ENCODE results near the gene PHLDB2. TPM values are rescaled to one million over a fixed set of nuclear protein-coding genes. Genes with fewer than 3 reads are reported as not detected.

PHLDB2 gene
- total and polyA plus RNA-seq, 10 of the 15 experiments (the other 5 are each of a cell fraction or from before 2014, with no cell fraction given): 0.03 to 0.67 (median 0.40) TPM

- SMC1A ChIA-PET (ENCODE audit: uncharacterized antibody, unreplicated experiment): interaction anchor here (0.8 to 7.6 kb wide), 10 partner anchors 19 to 150 kb away, joined by 3 to 120 read pairs (median 6); no protein-coding TSS in a partner anchor
- RAD21 ChIA-PET (ENCODE audit: unreplicated experiment): interaction anchor here (0.9 to 6.8 kb wide), 10 partner anchors 18 to 146 kb away, joined by 3 to 43 read pairs (median 4); partner anchors contain the start of gene ABHD10
- WGBS (ENCODE audit: insufficient coverage, insufficient replicate concordance, low lambda C conversion rate, missing lambda C conversion rate): 28% methylated on average over 2 of the region's 2 CpGs
- no peak overlapping the region for H3K4me3 ChIP-seq
- DNase-seq (ENCODE audit: low read depth, low spot score): no peak
- no peaks in the 10 kb centered on the region for H3K79me2 ChIP-seq (ENCODE audit: control insufficient read depth, insufficient read depth, low read length)
- no peak overlapping the region for H3K9ac ChIP-seq (ENCODE audit: control insufficient read depth, insufficient read depth, low read length)
- H4K20me1 ChIP-seq (ENCODE audit: control insufficient read depth, insufficient read depth): no peaks in the 10 kb centered on the region
- H3K36me3 ChIP-seq (ENCODE audit: control insufficient read depth in 2 of 2, insufficient read depth in 2 of 2, low read length in 1 of 2): no peaks in the 10 kb centered on the region
- CTCF ChIA-PET: interaction anchor here (0.9 to 11.1 kb wide), 12 partner anchors 10 to 195 kb away, joined by 3 to 157 read pairs (median 5); partner anchors contain the start of gene ABHD10
- no peak overlapping the region for H3K27ac ChIP-seq (ENCODE audit: control insufficient read depth, insufficient read depth)
- no peak for ATAC-seq
- intact Hi-C loops (cut with micrococcal nuclease; ENCODE audit: unreplicated experiment): loop anchor here (5.0 kb wide), 1 partner anchor 197 kb away; no protein-coding TSS in a partner anchor
- in situ Hi-C loops (cut with MboI): no loop called here
- H3K9me3 ChIP-seq (replicated peaks; ENCODE audit: control insufficient read depth, insufficient read depth, low read length): no peaks in the 10 kb centered on the region
- no TSS peak for BruUV-seq (replicated peaks)
- no peak overlapping the region for H3K4me2 ChIP-seq (ENCODE audit: control insufficient read depth, insufficient read depth)
- H3K4me1 ChIP-seq (ENCODE audit: control insufficient read depth, insufficient read depth, low read length): peaks cover 5% of the 10 kb centered on the region
- no peak for FAIRE-seq
- POLR2A ChIA-PET: interaction anchor here (0.7 to 2.0 kb wide), 3 partner anchors 32 to 135 kb away, joined by 3 to 5 read pairs (median 3); partner anchors contain the start of gene ABHD10
- H2AFZ ChIP-seq (ENCODE audit: control insufficient read depth, low read depth, low read length): no peak overlapping the region
- peaks cover 2 to 10% of the 10 kb centered on the region in 2 experiments for H3K27me3 ChIP-seq (replicated peaks in 1 of 2; ENCODE audit: control insufficient read depth in 2 of 2, insufficient read depth in 2 of 2, low read length in 1 of 2)
- TF ChIP-seq KDM1A (IDR thresholded peaks at IDR 0.05; ENCODE audit: borderline replicate concordance) (no peak), ZBED1 (IDR thresholded peaks at IDR 0.05; ENCODE audit: borderline replicate concordance) (no peak), SP1 (IDR thresholded peaks at IDR 0.05; ENCODE audit: low read depth, low read length) (no peak), PAX8 (IDR thresholded peaks at IDR 0.05) (no peak), SMAD1 (IDR thresholded peaks at IDR 0.05; ENCODE audit: low read depth, partially characterized antibody) (no peak), ATF3 (IDR thresholded peaks at IDR 0.05; ENCODE audit: borderline replicate concordance, extremely low read depth, low read depth, low read length) (no peak), ATF7 (IDR thresholded peaks at IDR 0.05; ENCODE audit: low read depth) (no peak), IRF4 (IDR thresholded peaks at IDR 0.05; ENCODE audit: low read depth, low read length) (no peak), POLR2A (IDR thresholded peaks at IDR 0.05; ENCODE audit: low read depth, low read length) (no peak), ZBTB33 (IDR thresholded peaks at IDR 0.05) (no peak), REST (IDR thresholded peaks at IDR 0.05; ENCODE audit: low read depth, low read length) (no peak), IKZF2 (IDR thresholded peaks at IDR 0.05) (no peak), STAT1 (conservative IDR thresholded peaks at IDR 0.05) (no peak), GABPA (IDR thresholded peaks at IDR 0.05; ENCODE audit: low read depth) (no peak), BCLAF1 (IDR thresholded peaks at IDR 0.05) (no peak), BMI1 (IDR thresholded peaks at IDR 0.05; ENCODE audit: borderline replicate concordance) (no peak)
These were observed 5.1 kb downstream of the PHLDB2 start for GRCh38 chr3:111863942-111864694.
